GM23248 (cell line): ENCODE results near the gene CACNA1E.

Source experiments
- EZH2 ChIP-seq: fragments of 200-600 bp; sonication (generic); IDR thresholded peaks from 2 replicates; pipeline ENCODE4 v1.6.1; 2018; ENCODE audit warnings: antibody characterized with exemption, mild to moderate bottlenecking; ENCODE audit not compliant: insufficient read depth, poor library complexity, severe bottlenecking
- EZH2phosphoT487 ChIP-seq: fragments of 200-600 bp; sonication (generic); IDR thresholded peaks from 2 replicates; pipeline ENCODE4 v1.6.1; 2018; ENCODE audit warnings: antibody characterized with exemption, moderate library complexity, mild to moderate bottlenecking, low read depth; ENCODE audit not compliant: insufficient read depth

GRCh38 chr1:181789395-181789794 is 306.1 kb downstream of the CACNA1E start:
- no peak for TF ChIP-seq EZH2phosphoT487
- TF ChIP-seq EZH2: no peak
